Measurements from ENCODE around the gene CST8.

Gene CST8

GRCh38 chr20:23476015-23476754 is 14.7 kb upstream of the CST8 start:
- no peak for DNase-seq (ENCODE audit: low read depth)

GRCh38 chr20:23477223-23477622 is 13.7 kb upstream of the CST8 start:
- no peak for DNase-seq (ENCODE audit: low read depth)

GRCh38 chr20:23479043-23479442 is 11.9 kb upstream of the CST8 start:
- no peak for DNase-seq (ENCODE audit: low read depth)

- no peak for DNase-seq (ENCODE audit: low read depth)
These were observed 8.8 kb upstream of the CST8 start for GRCh38 chr20:23482138-23482537.

DNA sequence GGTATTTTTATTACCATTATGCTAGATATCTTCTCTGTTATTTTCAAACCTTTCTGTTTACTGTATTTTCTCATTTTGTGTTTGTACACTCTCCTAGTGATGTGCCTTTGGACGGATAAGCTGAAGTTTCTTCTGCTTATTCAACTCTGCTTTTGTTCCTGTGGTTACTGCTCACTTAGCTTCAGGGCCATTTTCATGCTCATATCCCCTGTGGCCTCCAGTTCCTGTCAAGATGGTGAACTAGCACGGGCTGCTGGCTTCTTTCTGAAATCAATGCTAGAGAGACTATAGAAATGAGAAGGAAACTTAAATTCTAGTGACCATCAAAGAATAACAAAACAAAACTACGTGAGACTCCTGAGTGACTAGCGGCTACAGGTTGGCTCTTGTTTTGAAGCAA is 6.8 kb upstream of the CST8 start:
- no peak for DNase-seq (ENCODE audit: low read depth)

- no peak for DNase-seq (ENCODE audit: low read depth)
These were observed 2.4 kb upstream of the CST8 start for GRCh38 chr20:23488470-23488869.

- DNase-seq (ENCODE audit: low read depth), result no peak
These were observed 1.9 kb upstream of the CST8 start for GRCh38 chr20:23488996-23489395.

DNA sequence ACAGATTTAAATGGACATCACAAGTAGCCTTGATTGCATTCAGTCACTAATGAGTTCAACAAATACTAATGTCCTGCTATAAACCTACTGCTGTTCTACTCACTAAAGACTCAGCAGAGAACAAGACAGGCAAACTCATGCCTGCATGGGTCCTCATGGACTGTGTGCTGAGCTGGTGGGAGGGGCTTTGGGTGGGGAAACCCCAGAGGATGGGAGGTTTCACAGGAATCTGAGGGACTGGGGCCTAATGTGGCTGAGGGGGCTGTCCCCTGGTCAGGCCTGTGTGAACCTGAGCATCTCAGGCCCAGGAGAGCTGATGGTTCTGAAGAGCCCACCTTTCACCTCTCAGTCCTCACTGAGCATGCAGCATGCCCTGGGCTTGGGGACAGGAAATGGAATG is 1.4 kb downstream of the CST8 start:
- DNase-seq (ENCODE audit: low read depth), result no peak

DNA sequence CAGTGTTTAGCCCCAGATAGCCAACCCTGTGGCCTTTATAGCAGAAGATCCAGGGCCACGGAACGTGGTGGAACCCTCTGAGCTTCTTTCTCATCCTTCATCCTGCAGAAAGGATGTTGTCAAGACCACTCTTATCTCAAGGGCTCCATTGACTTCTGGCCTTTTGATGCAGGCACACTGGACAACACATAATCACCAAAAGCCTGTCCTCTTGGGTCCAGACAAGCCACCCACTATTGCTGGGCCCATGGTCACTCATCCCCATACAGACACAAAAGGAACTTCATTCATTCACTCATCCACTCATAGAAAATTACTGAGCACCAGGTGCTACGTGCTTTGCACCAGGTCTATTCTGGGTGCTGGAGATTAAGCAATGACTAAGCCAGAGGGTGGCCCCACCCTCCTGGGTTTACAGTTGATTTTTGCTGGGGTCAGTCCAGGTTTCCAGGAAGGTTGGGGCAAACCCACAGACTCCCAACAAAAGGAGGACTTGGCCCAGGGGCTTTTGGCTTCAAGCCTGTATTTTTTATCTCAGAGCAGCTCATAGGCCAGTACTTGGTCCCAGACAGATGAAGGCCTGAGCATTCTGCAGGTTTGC is 2.4 kb downstream of the CST8 start:
- no peak for DNase-seq (ENCODE audit: low read depth)

DNA sequence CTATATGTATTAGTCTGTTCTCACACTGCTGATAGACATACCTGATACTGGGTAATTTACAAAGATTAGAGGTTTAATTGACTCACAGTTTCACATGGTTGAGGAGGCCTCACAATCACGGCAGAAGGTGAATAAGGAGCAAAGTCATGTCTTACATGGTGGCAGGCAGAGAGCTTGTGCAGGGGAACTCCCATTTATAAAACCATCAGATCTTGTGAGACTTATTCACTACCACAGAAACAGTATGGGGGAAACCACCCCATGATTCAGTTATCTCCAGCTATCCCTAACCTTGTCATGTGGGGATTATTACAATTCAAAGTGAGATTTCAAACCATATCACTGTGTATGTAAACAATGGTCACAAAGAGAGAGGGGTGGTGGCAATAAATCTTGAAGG is 6.6 kb downstream of the CST8 start:
- DNase-seq (ENCODE audit: low read depth), result no peak

DNA sequence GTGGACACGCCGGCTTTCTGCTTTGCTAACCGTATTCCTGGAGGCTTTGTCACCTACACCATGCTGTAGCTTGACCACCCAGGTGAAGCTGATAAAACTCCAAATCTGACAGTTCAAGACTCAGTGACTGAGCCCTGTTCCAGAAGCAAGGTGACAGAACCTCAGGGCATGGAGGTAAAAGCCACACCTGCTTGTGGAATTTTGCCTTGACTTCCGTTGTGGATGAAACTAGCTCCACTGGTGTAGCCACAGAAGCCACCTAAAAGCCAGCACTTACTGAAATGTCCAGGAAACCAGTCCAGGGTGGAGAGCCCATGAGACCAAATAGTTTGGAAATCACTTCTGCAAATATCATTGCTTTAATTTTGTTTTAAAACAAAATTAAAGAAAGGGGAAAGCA is 11.0 kb downstream of the CST8 start:
- DNase-seq (ENCODE audit: low read depth), result no peak

DNA sequence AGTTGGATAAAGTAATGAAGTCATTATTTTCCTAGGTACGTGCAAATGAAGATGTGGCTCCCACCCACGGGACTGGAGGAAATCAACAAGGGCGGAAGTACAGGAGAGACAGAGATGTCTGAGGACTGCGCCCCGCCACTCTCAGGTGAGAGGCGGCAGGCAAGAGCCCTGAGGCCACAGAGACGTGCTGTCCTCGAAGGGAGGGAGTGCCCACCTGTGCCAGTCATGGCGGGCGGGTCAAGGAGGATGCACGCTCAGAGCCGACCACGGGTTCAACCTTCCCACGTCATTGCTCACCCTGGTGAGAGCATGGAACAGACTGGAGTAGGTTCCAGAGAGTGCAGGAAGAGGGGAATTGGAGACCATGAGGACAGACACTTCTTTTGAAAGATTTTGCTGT is 12.7 kb downstream of the CST8 start:
- no peak for DNase-seq (ENCODE audit: low read depth)

DNA sequence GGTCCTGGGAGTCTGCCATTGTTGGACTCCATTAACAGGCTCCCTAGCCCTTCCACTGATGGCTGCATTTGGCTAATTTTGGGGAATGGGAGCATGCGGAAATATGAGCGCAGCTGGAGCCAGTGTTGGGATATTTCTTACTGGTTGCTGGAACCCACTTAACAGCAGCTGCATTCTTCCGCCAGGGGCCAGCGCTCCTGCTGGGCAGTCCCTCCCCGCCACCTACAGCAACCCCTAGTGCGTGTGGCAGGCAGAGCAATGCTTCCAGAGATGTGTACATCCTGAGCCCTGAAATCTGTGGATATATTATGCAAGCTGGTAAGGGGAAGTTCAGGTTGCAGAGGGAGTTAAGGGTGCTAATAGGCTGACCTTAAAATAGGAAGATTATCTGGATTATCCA is 16.4 kb downstream of the CST8 start:
- DNase-seq (ENCODE audit: low read depth), result no peak

- DNase-seq (ENCODE audit: low read depth), result no peak
These were observed 17.7 kb downstream of the CST8 start for GRCh38 chr20:23508449-23509229.

DNA sequence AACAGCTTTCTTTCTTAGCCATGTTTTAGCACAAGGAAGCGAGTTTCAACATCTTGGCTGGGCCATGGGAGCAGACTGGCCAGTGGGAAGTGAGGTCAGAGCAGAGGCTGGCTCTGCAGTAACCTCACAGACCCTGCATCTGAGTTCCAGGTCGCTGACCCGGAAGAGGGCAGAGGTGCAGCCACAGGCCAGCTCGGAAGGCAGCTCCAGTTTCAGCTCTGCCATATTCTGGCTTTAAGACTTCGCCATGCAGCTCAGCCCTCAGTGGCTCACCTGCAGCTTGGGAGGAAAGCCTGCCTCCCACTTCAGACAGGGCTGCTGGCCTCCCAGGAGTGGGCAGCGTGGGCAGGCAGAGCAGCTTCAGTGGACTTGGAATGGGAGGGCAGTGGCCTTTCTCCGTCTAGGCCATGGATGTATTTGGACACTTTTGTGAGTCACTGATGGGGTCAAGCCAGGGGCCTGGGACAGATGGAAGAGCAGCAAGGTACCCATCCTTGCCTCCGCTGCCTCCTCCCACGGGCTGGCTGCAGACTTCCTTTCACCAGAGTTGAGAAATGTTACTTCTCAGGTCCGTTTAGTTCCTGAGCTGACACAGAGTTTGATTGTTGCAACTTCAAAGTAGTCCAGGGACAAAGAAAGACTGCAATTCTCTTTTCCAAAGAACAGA is 18.5 kb downstream of the CST8 start:
- no peak for DNase-seq (ENCODE audit: low read depth)

DNA sequence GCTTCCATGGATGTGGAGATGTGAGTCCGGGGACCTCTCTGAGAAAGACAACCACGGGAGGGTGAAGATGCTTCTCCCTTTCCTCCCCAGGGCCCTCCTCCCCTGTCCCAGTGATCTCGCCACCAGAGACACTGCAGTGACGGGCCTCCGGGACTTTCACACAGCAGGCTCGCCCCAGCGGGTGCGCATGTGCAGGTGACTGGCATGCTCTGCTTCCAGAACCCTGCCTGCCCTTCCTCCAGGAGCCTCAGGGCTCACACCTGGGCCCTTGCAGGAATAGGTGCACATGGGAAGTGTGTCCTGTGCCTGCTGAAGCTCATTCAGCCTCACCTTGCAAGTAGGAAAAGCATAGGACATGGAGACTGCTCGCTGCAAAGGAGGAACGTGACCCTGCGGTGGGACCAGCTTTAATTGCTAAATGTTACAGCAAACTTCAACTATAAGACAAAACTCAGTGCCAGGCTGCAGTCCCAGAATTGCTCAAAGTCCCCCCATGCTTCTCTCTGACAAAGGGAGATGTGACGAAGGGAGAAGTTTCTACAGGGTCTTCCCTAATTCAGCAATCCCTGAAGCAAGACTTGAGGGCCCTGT is 19.2 kb downstream of the CST8 start:
- no peak for DNase-seq (ENCODE audit: low read depth)

DNA sequence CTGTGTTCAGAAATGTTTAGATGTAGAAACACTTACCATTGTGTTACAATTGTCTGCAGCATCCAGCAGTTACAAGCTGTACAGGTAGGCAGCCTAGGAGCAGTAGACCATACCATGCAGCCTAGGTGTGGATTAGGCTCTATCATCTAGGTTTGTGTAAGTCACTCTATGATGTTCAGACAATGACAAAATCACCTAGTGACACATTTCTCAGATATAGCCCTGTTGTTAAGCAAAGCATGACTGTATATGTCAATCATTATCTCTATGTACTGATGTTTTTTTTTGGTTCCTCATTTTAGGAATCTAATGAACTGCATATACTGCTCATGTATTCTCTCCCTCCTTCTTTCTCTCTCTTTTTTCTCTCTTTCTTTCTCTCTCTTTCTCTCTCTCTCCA is 22.2 kb downstream of the CST8 start:
- DNase-seq (ENCODE audit: low read depth), result no peak

- no peak for DNase-seq (ENCODE audit: low read depth)
These were observed 23.9 kb downstream of the CST8 start for GRCh38 chr20:23514848-23515247.

DNA sequence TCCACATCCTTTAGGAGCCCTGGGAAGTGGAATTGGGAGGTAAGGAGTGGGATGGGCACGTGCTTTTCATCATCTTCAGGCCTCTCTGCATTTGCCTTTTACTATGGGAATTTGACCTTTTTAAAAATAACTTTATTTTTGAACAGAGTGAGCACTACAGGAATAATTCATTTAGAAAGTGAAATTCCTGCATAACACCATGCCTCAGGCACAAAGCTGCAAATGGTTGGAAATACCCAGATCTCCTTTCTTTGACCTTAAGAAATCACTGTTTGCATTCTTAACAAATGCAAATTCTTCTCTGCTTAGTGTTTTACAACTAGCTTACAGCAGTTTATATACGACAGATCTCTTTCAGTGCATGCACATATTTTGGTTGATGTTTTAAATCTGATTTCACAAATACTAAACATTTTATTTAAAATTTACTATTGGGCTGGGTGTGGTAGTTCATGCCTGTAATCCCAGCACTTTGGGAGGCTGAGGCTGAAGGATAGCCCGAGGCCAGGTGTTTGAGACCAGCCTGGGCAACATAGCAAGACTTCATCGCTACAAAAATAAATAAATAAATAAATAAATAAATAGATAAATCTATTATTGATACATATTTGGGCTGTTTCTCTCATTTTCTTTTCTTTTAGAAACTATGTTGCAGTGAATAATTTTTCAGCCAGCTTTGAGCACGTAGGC is 24.5 kb downstream of the CST8 start:
- DNase-seq (ENCODE audit: low read depth), result no peak

- DNase-seq (ENCODE audit: low read depth), result no peak
These were observed 26.8 kb downstream of the CST8 start for GRCh38 chr20:23517719-23518118.

GRCh38 chr20:23519556-23519955 is 28.6 kb downstream of the CST8 start:
- DNase-seq (ENCODE audit: low read depth), result no peak

DNA sequence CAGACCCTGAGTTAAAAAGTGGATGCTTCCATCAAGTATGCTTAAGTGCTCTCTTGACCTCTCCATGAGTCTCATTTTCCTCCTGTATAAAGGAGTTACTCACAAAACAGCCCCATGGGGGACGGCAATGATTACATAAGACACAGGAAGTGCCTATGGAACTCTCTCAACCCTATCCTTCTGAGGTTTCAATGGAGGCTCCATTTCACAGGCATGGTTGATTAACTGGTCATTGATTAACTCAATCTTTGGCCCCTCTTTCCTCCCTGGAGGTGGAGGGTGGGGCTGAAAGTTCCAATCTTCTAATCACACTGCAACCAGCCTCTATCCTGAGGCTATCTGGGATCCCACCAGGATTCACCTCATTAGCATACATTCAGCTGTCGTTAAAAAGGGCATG is 29.3 kb downstream of the CST8 start:
- DNase-seq (ENCODE audit: low read depth), result no peak

Measured in fibroblast of the conjunctiva (primary cell).